ENCODE results near the gene TK2.

Gene TK2

DNA sequence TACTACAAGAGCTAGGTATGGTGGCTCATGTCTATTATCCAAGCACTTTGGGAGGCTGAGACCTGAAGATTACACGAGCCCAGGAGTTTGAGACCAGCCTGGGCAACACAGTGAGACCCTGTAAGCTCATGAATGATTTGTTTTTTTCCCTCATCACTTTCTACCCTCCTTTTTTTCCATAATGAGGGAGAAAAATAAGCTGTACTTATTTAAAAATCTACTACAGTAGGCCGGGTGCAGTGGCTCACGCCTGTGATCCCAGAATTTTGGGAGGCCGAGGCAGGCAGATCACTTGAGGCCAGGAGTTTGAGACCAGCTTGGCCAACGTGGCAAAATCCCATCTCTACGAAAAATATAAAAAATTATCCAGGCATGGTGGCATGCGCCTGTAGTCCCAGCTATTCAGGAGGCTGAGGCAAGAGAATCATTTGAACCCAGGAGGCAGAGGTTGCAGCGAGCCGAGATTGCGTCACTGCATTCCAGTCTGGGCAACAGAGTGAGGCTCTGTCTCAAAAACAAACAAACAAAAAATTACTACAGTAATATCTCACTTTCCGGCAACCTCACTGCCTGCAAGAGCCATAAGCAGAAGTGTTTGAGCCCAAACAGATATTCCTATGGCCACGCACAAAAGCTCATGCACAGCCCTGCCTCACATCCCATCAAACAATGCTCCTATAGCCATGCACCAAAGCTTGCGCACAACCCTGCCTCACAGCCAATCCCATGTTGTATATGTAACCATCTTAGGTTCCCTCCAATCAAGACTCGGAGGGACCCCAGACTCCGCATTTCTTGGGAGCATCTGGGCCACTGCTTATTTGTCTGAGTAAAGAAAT lies 37.4 kb downstream of the TK2 start:
- TF ChIP-seq GATA3 (IDR thresholded peaks at IDR 0.05; ENCODE audit: low read depth, low read length) (no peak), GATA2 (IDR thresholded peaks at IDR 0.05; ENCODE audit: low read depth, low read length) (no peak)

DNA sequence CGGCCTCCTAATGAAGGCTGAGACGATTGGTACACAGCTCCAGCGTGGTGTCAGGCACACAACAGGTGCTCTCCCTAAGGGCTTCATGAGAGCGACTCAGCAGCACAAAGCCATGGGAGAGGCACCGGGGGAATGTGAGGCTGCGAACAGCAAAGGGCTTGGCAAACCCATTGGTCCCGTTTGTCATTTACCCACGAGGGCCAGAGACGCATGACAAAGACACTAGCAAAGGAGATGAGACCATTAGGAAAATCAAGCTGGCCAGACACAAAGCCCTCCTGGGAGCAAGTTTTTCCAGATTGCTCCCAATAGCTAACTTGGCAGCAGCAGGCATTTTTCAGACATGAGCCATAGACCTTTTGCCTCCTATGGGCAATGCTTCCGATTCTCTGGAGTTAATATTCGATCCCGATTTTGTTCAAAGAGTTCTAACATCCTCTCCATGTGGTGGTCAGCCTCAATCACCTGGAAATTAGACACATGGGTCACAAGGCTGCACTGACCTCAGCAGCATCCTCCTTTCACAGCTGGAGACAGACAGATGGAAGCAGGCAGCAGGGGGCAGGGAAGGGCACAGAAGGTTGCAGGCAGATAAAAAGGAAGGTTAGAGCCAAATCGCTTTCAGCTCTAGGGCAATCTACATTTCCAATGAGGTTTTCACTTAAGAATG lies 38.2 kb downstream of the TK2 start:
- no peak for TF ChIP-seq GATA2 (IDR thresholded peaks at IDR 0.05; ENCODE audit: low read depth, low read length)
- TF ChIP-seq GATA3 (IDR thresholded peaks at IDR 0.05; ENCODE audit: low read depth, low read length), result no peak

DNA sequence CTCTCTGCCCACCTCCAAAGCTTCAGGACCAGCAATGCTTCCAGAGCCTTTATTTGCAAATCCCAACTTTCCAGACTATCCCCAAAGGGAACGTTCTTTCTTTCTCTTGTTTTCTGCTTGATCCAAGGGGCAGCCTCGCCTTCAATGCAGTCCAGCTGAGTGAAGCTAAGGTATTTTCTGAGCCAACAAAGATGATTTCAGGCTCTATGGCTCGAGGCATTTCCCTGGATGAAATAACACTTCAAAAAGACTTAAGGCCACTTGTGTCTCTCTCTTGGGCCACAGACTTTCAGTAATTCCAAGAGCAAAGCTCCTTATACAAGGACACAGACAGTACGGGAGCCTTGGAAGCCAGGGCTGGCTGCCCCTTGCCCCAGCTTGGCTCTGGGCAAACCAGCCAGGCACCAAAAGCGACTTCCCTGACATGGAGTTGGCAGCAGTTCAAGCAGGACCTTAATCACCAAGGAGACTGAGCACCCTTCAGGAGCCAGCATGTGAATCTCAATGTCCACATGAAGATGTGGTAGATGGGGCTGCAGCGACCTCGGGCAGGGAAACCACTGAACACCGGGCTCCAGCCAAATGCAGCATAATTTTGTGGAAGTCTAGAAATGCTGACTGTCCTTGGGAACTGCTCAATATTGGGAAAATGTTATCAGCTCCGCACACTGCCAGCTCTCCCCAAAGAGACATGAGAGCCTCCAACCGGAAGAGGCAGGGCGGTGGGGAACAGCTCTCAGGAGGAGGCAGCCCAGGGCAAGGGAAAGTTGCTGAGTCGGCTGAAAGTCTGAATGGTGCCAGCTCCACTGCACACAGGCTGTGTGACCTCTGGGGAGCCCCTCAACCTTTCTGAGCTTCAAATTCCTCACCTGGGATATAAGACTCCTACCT lies 39.0 kb downstream of the TK2 start:
- no peak for TF ChIP-seq GATA2 (IDR thresholded peaks at IDR 0.05; ENCODE audit: low read depth, low read length)

DNA sequence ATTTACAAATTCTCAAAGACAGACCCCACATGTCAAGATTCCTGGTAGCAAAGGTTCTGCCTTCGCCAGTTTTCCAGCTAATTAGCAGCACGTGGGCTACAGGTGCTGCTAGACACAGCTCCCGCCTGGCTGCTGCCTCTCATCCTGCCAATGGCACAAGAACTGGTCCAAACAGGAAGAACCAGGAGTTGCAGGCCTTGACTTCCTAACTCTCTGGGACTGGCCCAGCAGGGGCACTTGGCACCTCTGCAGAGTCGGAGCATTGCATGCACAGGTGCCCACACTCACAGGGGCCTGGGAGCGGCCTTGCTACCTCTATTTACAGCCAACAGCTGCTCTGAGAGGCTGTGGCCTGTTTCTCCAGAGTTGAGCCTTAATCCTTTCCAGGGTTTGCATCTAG lies 39.6 kb downstream of the TK2 start:
- TF ChIP-seq GATA2 (IDR thresholded peaks at IDR 0.05; ENCODE audit: low read depth, low read length) (no peak), GATA3 (IDR thresholded peaks at IDR 0.05; ENCODE audit: low read depth, low read length) (no peak)

DNA sequence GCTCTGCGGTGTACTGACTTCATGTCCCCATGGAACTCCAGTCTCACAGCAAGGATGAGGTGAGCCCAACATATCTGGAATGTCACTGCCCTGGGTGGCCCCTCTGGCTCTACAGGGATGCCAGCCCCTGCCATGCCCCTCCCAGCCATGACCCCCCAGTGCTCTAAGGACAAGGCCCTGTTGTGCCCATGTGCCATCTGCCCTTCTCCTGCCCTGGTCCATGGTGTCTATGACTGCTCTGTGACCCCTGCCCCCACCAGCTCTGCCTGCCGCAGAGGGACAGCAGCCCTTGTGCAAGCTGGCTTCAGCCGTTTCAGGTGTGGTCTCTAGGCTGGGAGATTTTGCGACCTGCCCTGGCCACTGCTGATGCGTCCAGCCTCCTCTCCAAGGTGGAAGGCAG lies 40.3 kb downstream of the TK2 start:
- TF ChIP-seq GATA3 (IDR thresholded peaks at IDR 0.05; ENCODE audit: low read depth, low read length) (no peak), GATA2 (IDR thresholded peaks at IDR 0.05; ENCODE audit: low read depth, low read length) (no peak)

DNA sequence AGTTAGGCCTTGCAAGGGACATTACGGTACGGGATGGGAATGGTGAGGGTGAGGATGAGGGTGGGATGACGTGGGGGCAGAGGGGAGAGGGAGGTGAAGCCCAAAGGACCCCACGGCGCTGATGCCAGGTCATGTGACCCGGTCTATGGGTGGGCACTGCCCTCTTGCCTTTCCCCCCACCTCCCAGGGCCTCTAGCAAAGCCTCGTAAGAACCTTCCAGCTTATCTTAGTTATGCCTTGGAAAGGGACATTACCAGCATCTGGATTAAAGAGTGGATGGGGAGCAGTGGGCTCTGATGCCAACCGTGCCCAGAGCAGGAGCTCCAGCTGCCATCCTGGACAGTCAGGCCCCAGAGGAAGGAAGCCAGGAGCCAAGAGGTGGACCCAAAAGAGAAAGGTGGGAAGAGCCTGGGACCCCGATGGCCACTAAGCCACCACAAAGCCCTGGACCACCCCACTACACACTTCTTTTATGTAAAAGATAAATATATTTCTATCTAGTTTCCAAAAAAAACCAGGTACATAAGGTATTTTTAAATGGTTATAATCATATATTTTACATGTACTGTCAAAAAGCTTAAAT lies 40.9 kb downstream of the TK2 start:
- TF ChIP-seq GATA2 (IDR thresholded peaks at IDR 0.05; ENCODE audit: low read depth, low read length) (no peak), GATA3 (IDR thresholded peaks at IDR 0.05; ENCODE audit: low read depth, low read length) (no peak)

DNA sequence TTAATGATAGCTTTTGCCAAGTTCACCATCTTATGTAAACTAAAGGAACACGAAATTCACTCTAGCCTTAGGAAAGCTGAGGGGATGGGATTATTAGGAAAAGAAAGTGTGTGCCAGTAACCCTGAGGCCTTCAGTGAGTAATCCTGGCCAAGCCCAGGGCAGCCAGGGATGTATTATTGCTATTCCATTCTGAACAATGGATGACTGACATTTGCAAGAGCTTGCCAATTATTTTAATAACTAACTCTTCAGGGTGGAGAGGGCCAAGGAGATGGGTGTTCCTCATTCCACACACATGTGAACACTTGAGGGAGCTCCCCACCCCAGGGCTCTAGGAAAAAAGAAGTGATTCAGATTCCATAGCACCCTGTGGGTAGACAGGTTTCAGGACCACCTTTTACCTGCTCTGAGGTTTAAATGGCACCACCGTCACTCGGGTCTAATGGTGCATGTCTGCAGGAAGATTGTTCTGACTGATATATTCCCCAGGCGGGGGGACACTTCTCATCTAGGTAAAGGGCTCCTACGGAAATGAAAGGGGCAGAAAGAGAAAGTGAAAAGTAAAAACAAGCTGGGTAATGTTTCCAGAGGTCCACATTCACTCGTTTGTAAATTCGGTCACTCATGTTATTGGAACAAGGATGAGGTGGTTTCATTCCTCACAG lies 41.5 kb downstream of the TK2 start:
- TF ChIP-seq GATA3 (IDR thresholded peaks at IDR 0.05; ENCODE audit: low read depth, low read length), result no peak
- no peak for TF ChIP-seq GATA2 (IDR thresholded peaks at IDR 0.05; ENCODE audit: low read depth, low read length)

DNA sequence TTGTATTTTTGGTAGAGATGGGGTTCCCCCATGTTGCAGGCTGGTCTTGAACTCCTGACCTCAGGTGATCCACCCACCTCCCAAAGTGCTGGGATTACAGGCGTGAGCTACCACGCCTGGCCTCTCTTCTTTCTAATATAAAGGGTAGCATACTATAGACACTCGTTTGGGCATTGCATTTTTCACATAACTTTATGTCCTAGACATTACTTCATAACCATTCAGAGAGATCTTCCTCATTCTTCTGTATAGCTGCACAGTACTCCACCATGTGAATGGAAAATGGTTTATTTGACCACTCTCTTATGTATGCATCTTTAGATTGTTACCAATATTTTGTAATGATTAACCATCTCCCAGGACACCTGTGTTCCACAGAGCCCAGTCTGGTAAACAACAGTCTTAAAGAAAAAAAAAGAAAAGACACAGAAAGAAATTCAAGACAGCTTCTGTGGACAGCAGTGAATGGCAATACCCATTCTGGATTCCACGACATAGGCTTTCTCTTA lies 42.1 kb downstream of the TK2 start:
- TF ChIP-seq GATA3 (IDR thresholded peaks at IDR 0.05; ENCODE audit: low read depth, low read length), result no peak

DNA sequence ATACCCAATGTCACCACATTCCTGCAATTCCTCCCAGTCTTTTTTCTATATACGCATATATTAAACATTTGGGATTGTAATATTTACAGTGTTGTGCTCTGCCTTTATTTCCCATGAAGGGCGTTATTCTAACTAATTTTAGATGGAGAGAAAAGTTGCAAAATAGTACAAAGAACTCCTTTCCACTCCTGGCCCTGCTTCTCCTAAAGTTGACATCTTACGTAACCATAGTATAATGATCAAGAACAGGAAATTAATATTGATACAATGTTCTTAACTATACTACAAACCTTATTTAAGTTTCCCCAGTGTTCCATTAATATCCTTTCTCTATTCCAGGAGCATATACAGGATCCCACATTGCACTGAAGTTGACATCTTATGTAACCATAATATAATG lies 46.3 kb downstream of the TK2 start:
- no peak for TF ChIP-seq GATA3 (IDR thresholded peaks at IDR 0.05; ENCODE audit: low read depth, low read length)
- TF ChIP-seq GATA2 (IDR thresholded peaks at IDR 0.05; ENCODE audit: low read depth, low read length), result no peak

DNA sequence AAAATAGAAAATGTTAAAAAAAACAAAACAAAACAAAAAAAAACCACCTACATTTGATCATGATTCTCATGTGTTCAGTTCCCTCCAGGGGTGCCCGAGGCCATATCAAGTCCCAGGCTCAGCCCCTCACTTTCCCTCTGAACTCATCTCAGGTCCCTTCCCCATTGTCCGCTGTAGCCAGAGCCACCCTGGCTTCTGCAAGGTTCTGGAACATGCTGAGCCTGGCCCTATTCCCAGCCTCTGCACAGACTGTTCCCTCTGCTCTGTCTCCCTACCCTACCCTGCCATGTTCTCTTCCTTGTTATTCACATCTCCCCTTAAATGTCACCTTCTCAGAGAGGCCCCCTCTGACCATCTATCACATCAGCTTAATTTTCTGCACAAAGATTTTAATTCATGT lies 46.9 kb downstream of the TK2 start:
- TF ChIP-seq GATA2 (IDR thresholded peaks at IDR 0.05; ENCODE audit: low read depth, low read length) (no peak), GATA3 (IDR thresholded peaks at IDR 0.05; ENCODE audit: low read depth, low read length) (no peak)

DNA sequence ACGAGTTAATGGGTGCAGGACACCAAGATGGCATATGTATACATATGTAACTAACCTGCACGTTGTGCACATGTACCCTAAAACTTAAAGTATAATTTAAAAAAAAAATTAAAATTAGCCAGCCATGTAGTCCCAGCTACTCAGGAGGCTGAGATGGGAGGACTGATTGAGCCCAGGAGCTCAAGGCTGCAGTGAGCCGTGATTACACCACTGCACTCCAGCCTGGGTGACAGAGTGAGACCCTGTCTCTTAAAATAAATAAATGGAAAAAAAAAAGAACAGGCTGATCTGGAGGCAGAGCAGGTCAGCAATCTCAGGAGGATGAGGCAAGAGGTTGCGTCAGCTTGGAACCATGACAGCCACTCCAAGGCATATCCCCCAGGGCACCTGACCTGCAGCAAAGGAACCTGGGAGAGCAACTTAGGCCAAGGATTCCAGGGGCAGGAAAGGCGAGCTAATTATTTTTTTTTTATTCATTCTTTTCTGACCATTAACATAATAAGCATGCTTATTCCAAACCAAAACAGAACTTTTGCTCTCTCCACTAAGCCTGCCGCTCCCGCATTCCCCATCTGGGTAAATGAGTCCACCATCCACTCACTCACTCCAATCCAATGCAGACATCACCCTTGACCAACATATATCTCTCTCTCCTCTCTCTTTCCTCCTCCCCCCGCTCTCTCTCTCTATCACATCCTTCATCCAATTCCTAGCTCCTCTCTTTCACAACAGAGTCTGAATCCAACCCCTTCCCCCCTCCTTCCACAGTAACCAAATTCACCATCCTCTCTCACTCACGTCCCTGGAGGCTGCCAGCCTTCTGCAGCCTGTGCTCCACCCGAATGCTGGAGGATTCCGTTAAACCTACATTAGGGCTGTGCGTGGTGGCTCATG lies 47.7 kb downstream of the TK2 start:
- TF ChIP-seq GATA3 (IDR thresholded peaks at IDR 0.05; ENCODE audit: low read depth, low read length), result no peak
- no peak for TF ChIP-seq GATA2 (IDR thresholded peaks at IDR 0.05; ENCODE audit: low read depth, low read length)

DNA sequence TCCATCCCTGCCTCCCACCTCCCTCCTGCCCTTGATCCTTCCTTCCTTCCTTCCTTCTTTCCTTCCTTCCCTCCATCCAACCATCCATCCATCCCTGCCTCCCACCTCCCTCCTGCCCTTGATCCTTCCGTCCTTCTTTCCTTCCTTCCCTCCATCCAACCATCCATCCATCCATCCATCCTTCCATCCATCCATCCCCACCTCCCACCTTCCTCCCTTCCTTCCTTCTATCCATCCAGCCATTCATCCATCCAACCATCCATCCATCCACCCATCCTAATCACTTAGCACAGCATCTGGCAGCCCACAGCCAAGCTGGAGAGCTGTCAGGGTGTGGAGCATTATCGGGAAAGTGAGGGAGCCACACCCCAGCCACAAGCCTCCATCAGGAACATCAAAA lies 54.5 kb downstream of the TK2 start:
- no peak for TF ChIP-seq GATA3 (IDR thresholded peaks at IDR 0.05; ENCODE audit: low read depth, low read length)
- TF ChIP-seq GATA2 (IDR thresholded peaks at IDR 0.05; ENCODE audit: low read depth, low read length), result no peak

DNA sequence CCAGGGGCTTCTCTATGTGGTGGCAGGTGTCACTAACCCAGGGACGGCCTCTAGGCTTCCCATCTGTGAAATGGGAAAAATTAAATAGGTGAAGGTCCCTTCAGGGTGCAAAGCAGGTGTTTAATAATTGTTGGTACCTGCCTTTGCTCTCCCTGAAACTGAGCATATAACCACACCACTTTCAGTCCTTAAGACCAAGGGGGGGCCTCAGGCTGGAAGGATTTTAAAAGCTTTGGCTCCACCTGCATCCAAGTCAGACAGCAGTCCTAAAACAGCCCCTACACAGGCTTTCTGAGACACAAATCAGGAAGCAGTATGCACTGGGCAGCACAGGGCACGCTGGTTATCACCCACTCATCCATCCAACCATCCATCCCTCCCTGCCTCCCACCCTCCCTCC lies 55.0 kb downstream of the TK2 start:
- TF ChIP-seq GATA2 (IDR thresholded peaks at IDR 0.05; ENCODE audit: low read depth, low read length), result no peak
- no peak for TF ChIP-seq GATA3 (IDR thresholded peaks at IDR 0.05; ENCODE audit: low read depth, low read length)

Data from SH-SY5Y (cell line).